AG09319 (cell line): ENCODE measurements around the gene CBL.
"Not testable (repeated sequence)": the region's sequence is repeated elsewhere in the genome, so short reads cannot be mapped to it uniquely, and the experiment has no call there.

ENCODE experiments used
- DNase-seq: peaks from one replicate; pipeline ENCODE4 v3.0.0-alpha.2; 2010; ENCODE audit warnings: low read depth; ENCODE audit errors: extremely low read depth
- TF ChIP-seq, protein P1 (sequence below): IDR thresholded peaks from 2 replicates; pipeline ENCODE4 v1.5.1; 2011; ENCODE audit warnings: low read depth, mild to moderate bottlenecking, inconsistent platforms, low read length, moderate library complexity

Gene CBL

GRCh38 chr11:119205574-119206510 is at the start of gene CBL:
CBL (plus strand) TSS chr11:119206339; CDS start chr11:119206418, 79 bp downstream.
- peak; percentile 71 for DNase-seq
- TF ChIP-seq, protein P1, sequence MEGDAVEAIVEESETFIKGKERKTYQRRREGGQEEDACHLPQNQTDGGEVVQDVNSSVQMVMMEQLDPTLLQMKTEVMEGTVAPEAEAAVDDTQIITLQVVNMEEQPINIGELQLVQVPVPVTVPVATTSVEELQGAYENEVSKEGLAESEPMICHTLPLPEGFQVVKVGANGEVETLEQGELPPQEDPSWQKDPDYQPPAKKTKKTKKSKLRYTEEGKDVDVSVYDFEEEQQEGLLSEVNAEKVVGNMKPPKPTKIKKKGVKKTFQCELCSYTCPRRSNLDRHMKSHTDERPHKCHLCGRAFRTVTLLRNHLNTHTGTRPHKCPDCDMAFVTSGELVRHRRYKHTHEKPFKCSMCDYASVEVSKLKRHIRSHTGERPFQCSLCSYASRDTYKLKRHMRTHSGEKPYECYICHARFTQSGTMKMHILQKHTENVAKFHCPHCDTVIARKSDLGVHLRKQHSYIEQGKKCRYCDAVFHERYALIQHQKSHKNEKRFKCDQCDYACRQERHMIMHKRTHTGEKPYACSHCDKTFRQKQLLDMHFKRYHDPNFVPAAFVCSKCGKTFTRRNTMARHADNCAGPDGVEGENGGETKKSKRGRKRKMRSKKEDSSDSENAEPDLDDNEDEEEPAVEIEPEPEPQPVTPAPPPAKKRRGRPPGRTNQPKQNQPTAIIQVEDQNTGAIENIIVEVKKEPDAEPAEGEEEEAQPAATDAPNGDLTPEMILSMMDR = peak; percentile 81

GRCh38 chr11:119156496-119156895 is 49.6 kb upstream of the CBL start:
- no peak for DNase-seq
- TF ChIP-seq, protein P1 = no peak

DNA sequence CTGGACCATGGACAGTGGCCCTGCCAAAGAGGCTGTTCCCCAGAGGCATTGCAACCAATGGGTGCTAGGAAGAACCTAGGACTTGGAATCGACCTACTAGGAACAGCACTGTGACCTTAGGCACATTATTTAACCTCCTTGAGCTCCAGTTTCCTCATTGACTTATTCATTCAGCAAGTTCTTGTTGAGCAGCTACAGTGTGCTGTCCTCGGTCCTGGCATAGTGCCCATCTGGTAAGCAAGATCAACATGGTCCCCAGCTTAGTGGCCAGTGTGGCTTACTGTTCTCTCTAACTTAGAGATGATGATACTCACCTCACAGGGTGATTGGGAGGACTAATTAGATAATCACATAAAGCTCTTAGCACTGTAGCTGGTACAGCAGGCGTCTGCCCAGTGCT is 49.1 kb upstream of the CBL start:
- TF ChIP-seq, protein P1 = no peak

GRCh38 chr11:119158467-119158866 is 47.7 kb upstream of the CBL start:
- DNase-seq = no peak
- TF ChIP-seq, protein P1 = no peak

More for the DNA sequence above, 49.1 kb upstream of the CBL start:
- DNase-seq = no peak

DNA sequence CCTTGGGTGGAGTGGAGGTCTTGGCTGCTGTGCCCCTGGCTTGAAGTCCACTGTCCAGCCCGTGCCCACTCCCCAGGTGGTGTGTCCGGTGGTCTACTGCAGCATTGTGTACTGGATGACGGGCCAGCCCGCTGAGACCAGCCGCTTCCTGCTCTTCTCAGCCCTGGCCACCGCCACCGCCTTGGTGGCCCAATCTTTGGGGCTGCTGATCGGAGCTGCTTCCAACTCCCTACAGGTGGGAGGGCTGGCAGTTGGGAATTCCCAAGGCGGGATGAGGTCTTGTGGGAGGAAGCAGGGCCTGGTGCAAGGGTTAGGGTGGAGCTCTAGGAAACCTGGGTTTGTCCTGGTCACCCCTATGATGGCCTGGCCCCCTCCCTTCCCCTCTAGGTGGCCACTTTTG is 46.0 kb upstream of the CBL start:
- TF ChIP-seq, protein P1 = no peak
- no peak for DNase-seq

- TF ChIP-seq, protein P1 = no peak
- DNase-seq = no peak
Measured at GRCh38 chr11:119161871-119162270, 44.3 kb upstream of the CBL start.

DNA sequence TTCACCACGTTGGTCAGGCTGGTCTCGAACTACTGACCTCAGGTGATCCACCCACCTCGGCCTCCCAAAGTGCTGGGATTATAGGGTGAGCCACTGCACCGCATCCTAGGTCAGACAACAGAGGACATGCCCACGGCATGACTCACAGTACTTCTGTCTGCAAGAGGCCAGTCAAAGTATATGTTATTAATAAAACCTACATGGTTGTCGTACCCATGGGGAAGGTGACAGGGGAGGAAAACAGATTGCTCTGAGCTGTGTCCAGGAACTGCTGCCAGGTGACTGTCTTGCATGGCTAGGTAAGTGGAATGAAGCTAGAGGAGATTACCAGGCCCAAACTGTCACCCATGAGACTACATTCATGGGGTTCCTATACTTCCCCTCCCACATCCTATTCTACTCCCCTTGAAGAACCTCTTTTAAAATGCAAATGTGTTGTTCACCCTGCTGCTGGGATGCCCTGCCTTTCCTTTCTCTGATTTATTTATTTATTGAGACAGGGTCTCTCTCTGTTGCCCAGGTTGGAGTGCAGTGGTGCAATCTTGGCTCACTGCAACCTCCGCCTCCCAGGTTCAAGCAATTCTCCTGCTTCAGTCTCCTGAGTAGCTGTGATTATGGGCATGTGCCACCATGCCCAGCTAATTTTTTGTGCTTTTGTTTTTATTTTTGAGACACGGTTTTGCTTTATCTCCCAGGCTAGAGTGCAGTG is 39.6 kb upstream of the CBL start:
- TF ChIP-seq, protein P1 = no peak
- no peak for DNase-seq

DNA sequence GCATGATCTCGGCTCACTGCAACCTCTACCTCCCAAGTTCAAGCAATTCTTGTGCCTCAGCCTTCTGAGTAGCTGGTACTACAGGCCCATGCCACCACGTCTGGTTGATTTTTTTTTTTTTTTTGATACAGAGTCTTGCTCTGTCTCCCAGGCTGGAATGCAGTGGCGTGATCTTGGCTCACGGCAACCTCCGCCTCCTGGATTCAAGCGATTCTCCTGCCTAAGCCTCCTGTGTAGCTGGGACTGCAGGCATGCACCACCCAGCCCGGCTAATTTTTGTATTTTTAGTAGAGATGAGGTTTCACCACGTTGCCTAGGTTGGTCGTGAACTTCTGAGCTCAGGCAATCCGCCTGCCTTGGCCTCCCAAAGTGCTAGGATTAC is 39.1 kb upstream of the CBL start:
- DNase-seq = not testable (repeated sequence)
